AG09319 (cell line): Measurements from ENCODE around the gene EPSTI1.

Experiments
- DNase-seq: peaks from one replicate; pipeline ENCODE4 v3.0.0-alpha.2; 2010; ENCODE audit warnings: low read depth; ENCODE audit errors: extremely low read depth
- TF ChIP-seq, protein P1 (sequence below): IDR thresholded peaks from 2 replicates; pipeline ENCODE4 v1.5.1; 2011; ENCODE audit warnings: low read depth, mild to moderate bottlenecking, inconsistent platforms, low read length, moderate library complexity

EPSTI1 gene

DNA sequence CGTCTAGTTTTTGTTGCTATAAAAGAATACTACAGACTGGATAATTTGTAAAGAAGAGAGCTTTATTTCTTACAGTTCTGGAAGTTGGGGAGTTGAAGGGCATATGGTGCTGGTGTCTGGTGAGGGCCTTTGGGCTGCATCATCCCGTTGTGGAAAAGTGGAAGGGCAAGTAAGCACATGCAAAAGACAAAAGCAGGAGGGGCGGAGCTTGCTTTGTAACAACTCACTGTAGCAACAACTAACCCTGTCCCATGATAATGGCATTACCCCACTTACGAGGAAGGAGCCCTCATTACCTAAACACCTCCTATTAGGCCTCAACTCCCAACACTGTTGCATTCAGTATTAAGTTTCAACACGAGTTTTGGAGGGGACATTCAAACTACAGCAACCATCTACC, 24.2 kb upstream of the EPSTI1 start:
- TF ChIP-seq, protein P1, sequence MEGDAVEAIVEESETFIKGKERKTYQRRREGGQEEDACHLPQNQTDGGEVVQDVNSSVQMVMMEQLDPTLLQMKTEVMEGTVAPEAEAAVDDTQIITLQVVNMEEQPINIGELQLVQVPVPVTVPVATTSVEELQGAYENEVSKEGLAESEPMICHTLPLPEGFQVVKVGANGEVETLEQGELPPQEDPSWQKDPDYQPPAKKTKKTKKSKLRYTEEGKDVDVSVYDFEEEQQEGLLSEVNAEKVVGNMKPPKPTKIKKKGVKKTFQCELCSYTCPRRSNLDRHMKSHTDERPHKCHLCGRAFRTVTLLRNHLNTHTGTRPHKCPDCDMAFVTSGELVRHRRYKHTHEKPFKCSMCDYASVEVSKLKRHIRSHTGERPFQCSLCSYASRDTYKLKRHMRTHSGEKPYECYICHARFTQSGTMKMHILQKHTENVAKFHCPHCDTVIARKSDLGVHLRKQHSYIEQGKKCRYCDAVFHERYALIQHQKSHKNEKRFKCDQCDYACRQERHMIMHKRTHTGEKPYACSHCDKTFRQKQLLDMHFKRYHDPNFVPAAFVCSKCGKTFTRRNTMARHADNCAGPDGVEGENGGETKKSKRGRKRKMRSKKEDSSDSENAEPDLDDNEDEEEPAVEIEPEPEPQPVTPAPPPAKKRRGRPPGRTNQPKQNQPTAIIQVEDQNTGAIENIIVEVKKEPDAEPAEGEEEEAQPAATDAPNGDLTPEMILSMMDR = no peak
- DNase-seq = no peak

DNA sequence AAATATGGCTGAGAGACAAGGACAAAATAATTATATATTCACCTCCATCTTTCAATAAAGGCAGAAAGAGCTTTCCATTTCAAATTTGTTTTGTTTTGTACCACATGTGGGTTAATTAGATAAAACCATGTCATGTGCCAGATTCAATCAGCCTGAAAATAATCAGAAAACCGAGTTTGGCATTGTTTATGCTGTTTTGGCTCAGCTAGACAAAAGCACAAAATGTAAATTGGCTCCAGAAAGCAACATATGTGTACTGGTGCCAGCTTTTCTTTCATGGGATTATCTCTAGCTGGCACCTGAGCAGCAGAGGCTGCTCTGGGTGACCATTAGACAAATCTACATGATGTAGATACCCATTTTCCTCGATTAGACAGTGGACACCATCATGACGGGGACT, 22.1 kb upstream of the EPSTI1 start:
- no peak for DNase-seq
- TF ChIP-seq, protein P1 = no peak

DNA sequence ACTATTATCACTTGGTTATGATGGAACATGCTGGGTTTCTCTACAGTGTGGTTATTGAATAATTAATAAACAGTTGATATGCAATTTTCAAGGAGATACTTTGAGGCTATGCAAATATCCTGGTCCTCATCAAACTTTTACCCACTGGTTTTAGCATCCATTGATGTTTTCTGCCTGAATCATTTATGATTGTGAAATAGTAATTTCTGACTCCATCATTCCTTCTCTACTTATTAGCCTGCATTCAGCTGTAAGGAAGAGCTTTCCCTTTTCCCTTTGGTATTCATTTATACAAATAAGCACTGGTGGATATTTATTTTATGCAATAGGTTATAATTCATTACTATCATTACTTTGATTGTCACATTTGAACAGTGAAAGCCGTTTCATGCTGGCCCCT, 17.5 kb upstream of the EPSTI1 start:
- TF ChIP-seq, protein P1 = no peak
- no peak for DNase-seq

DNA sequence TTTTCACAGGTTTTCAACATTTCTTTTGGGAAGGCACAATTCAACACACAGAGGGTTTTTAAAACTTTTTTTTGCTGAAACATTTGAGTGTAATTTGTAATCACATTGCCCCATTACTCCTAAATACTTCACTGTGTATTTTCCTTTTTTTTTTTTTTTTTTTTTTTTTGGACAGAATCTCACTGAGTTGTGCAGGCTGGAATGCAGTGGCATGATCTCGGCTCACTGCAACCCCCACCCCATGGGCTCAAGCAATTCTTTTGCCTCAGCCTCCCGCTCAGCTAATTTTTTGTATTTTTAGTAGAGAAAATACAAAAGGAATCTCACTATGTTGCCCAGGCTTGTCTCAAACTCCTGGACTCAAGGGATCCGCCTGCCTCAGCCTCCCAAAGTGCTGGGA, 16.6 kb upstream of the EPSTI1 start:
- DNase-seq = no peak
- TF ChIP-seq, protein P1 = no peak

DNA sequence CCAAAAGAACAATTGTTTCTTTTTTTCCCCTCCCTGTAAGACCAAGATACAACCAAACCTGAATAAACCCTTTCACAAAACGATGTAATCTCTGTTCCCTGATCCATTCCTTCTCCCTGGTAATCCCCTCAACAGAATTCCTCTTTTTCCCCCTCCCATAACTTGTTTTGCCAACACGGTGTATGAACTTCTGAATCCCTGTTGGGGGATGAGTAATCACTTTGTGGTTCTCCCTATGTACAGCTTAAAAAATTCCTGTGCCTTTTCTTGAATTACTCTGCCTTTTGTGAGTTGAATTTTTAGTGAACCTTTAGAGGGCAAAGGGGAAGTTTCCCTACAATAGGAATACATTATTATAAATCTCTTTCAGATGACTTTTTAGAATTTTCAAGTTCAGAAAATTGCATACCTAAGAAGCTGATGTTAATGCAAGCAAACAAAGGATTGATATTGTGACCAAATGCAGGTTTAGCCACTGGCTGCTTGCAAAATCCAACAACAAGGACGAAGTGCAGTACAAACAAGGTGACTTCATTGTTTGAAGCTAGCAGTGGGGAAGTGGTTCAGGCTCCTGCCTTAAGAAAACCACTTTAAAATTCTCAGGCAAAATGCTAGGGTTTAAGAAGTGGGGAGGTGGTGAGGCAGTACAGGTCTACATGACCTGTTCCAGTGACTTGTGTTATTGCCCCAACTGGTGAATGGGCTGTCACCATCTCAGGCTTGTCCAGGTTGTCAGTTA, 15.0 kb upstream of the EPSTI1 start:
- no peak for DNase-seq

DNA sequence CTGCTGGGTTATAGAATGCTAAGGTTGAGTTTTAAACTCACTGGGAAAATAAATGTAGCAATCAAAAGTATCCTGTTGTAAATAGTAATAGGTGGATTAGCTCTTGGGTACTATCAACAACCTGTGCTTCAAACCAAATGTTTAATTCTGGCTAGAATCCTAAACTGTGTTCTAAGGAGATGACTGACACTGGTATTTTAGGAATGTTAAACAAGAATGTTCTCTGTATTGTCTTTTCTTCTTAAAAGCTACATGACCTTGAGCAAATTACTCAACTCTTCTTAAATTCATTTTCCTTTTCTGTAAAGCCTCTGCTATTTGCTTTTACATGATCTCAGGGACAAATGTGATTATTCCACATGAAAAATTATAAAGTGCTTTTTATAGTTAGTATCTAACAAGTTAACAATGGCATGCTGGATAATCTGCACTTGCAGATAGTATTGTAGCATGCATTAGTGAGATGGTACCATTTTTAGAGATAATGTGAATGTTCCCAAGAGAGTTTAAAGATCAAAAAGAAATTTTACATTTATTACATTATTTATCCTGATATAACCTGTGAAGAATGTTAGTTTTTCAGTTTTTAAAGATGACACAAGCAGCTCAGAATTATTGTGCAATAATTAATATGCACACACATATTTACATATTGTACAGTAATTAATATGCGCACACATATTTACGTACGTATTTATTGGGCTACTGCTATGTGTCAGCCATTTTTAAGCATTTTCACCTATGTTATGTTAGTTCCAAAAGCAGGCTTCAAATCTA, 13.6 kb upstream of the EPSTI1 start:
- TF ChIP-seq, protein P1 = no peak
- DNase-seq = no peak

More for the DNA sequence above, 15.0 kb upstream of the EPSTI1 start:
- TF ChIP-seq, protein P1 = no peak

DNA sequence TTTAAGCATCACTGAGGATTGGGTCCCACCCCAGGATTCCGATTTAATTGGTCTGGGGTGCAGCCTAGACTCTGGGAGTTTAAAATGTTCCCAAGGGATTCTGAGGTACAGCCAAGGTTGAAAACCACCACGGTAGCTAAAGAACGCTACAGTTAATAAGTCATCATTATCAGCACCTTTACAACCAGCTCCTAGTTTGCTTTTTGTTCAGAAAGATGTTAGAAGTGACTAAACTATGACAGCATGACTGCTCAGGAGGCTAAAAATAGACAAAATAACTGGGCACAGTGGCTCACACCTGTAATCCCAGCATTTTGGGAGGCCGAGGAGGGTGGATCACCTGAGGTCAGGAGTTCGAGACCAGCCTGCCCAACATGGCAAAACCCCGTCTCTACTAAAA, 11.7 kb upstream of the EPSTI1 start:
- no peak for DNase-seq

More for the DNA sequence above, 11.7 kb upstream of the EPSTI1 start:
- TF ChIP-seq, protein P1 = no peak
